ENCODE measurements around the gene DNLZ.
A peak's percentile ranks its signal among the peaks of the same experiment; 100 is the strongest.

The DNLZ gene

DNA sequence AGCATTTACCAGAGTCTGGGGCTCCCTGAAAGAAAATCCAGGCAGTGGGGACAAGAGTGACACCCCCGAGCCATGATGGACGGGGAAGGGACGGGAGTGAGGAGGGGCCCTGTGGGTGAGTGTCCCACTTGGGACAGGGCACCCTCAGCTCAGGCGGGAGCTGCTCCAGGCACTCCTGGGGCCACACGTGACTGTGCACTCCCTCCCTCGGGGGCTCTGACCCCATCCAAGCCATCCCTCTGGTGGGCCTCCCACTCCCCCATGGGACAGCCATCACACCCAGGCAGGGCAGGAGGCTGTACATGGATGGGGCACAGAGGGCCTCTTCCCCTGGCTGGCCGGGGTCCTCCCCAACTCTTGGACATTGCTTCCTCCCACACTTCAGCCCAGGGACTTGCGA, 12.9 kb upstream of the DNLZ start:
- 96% methylated on average over 8 of the region's 8 CpGs for WGBS
- H3K36me3 ChIP-seq (ENCODE audit: control insufficient read depth in 1 of 2, insufficient read depth in 2 of 2, low read depth in 1 of 2, low read length in 2 of 2), result peaks cover 58 to 78% of the 10 kb centered on the region in 2 experiments
- no peak overlapping the region for H4K91ac ChIP-seq (ENCODE audit: low read length)
- no peaks in the 10 kb centered on the region for H3K27me3 ChIP-seq (ENCODE audit: control insufficient read depth in 1 of 2, insufficient read depth in 1 of 2, low read length in 2 of 2)
- no peak overlapping the region for H3K9ac ChIP-seq (ENCODE audit: low read length)
- no peak overlapping the region for H3K4me3 ChIP-seq (ENCODE audit: insufficient read depth in 1 of 2, low read depth in 1 of 2, low read length in 2 of 2)
- peaks cover 30% of the 10 kb centered on the region for H3K4me1 ChIP-seq (ENCODE audit: control insufficient read depth, insufficient read depth, low read depth, low read length)
- DNase-seq, result no peak
- H3K4ac ChIP-seq (ENCODE audit: low read depth in 1 of 2, low read length in 2 of 2), result no peak overlapping the region
- no peak overlapping the region for H4K8ac ChIP-seq (ENCODE audit: low read length)
- H3K9me3 ChIP-seq (ENCODE audit: control insufficient read depth, low read length), result no peaks in the 10 kb centered on the region
- H3K79me1 ChIP-seq (replicated peaks; ENCODE audit: low read length, poor library complexity, severe bottlenecking), result peaks cover 3% of the 10 kb centered on the region
- H2BK12ac ChIP-seq (ENCODE audit: low read length in 2 of 2), result no peak overlapping the region
- H2AK5ac ChIP-seq (ENCODE audit: low read length, severe bottlenecking), result no peak overlapping the region
- no peak overlapping the region for H2BK15ac ChIP-seq (ENCODE audit: low read depth, poor library complexity, severe bottlenecking)
- no peak overlapping the region for H3K23ac ChIP-seq (ENCODE audit: low read length in 2 of 2)
- H3K14ac ChIP-seq (ENCODE audit: low read length in 2 of 2), result no peak overlapping the region
- H3K27ac ChIP-seq (ENCODE audit: low read length, poor library complexity, severe bottlenecking), result no peak overlapping the region
- H2AFZ ChIP-seq (ENCODE audit: low read depth, low read length), result no peak overlapping the region
- no peak overlapping the region for H2BK5ac ChIP-seq (ENCODE audit: low read depth, low read length, poor library complexity, severe bottlenecking)
- H2BK120ac ChIP-seq (ENCODE audit: low read depth, low read length), result no peak overlapping the region
- H3K18ac ChIP-seq (ENCODE audit: low read depth in 1 of 2, low read length in 2 of 2), result no peak overlapping the region
- no peak overlapping the region for H3K4me2 ChIP-seq (ENCODE audit: low read length, poor library complexity, severe bottlenecking)

DNA sequence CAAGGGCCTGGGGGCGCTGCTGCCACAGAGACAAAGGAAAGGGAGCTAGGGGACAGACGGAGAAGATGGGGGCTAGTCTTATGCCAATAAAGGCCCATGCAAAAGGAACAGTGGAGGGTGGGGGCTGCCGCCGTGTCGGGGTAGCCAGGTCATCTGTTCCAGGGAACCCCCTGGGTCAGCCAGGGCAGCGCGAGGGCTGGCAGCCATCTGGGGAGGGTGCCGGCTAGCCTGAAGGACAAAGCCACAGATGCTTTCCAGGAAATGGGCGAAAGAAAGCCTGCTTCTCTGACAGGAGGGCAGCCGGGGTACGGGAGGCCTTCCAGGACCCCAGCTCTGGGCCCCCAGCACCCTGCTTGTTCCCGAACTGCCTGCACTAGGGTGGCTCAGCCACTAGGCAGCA, 11.6 kb upstream of the DNLZ start:
- Histone ChIP-seq H2AFZ (ENCODE audit: low read depth, low read length) (no peak overlapping the region), H4K8ac (ENCODE audit: low read length) (no peak overlapping the region), H4K91ac (ENCODE audit: low read length) (no peak overlapping the region), H3K14ac (ENCODE audit: low read length in 2 of 2) (no peak overlapping the region), H3K23ac (ENCODE audit: low read length in 2 of 2) (no peak overlapping the region), H3K18ac (ENCODE audit: low read depth in 1 of 2, low read length in 2 of 2) (no peak overlapping the region), H3K9ac (ENCODE audit: low read length) (no peak overlapping the region), H2BK120ac (ENCODE audit: low read depth, low read length) (no peak overlapping the region), H2AK5ac (ENCODE audit: low read length, severe bottlenecking) (no peak overlapping the region), H2BK15ac (ENCODE audit: low read depth, poor library complexity, severe bottlenecking) (no peak overlapping the region), H3K36me3 (ENCODE audit: control insufficient read depth in 1 of 2, insufficient read depth in 2 of 2, low read depth in 1 of 2, low read length in 2 of 2) (peaks cover 46 to 74% of the 10 kb centered on the region in 2 experiments), H2BK5ac (ENCODE audit: low read depth, low read length, poor library complexity, severe bottlenecking) (no peak overlapping the region), H3K79me1 (replicated peaks; ENCODE audit: low read length, poor library complexity, severe bottlenecking) (peaks cover 3% of the 10 kb centered on the region), H3K9me3 (ENCODE audit: control insufficient read depth, low read length) (no peaks in the 10 kb centered on the region), H3K4me2 (ENCODE audit: low read length, poor library complexity, severe bottlenecking) (no peak overlapping the region), H3K27me3 (ENCODE audit: control insufficient read depth in 1 of 2, insufficient read depth in 1 of 2, low read length in 2 of 2) (no peaks in the 10 kb centered on the region), H3K27ac (ENCODE audit: low read length, poor library complexity, severe bottlenecking) (no peak overlapping the region), H3K4me1 (ENCODE audit: control insufficient read depth, insufficient read depth, low read depth, low read length) (peaks cover 34% of the 10 kb centered on the region), H3K4me3 (ENCODE audit: insufficient read depth in 1 of 2, low read depth in 1 of 2, low read length in 2 of 2) (no peak overlapping the region), H2BK12ac (ENCODE audit: low read length in 2 of 2) (no peak overlapping the region), H3K4ac (ENCODE audit: low read depth in 1 of 2, low read length in 2 of 2) (no peak overlapping the region)
- 95% methylated on average over 12 of the region's 12 CpGs for WGBS
- no peak for DNase-seq

DNA sequence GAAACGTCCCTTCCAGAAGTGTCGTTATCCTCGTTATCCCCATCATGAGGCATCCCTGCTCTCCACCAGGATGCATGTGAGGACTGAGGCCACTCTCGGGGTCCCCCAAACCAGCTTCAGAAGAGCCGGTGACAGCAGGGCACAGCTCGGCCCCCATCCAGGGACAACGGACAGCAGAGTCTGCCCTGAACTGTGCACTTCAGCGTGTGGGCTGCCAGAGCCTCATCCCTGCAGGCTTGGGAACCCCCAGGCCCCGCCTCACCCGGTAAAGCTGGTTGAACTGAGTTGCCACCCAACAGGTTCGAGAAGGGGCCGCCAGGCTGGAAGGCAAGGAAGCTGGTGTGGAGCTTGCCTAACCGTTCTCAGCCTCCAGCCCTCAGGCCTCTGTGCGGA, 10.6 kb upstream of the DNLZ start:
- Histone ChIP-seq H3K27me3 (ENCODE audit: control insufficient read depth in 1 of 2, insufficient read depth in 1 of 2, low read length in 2 of 2) (no peaks in the 10 kb centered on the region), H3K9ac (ENCODE audit: low read length) (no peak overlapping the region), H2BK5ac (ENCODE audit: low read depth, low read length, poor library complexity, severe bottlenecking) (no peak overlapping the region), H3K18ac (ENCODE audit: low read depth in 1 of 2, low read length in 2 of 2) (no peak overlapping the region), H2AFZ (ENCODE audit: low read depth, low read length) (no peak overlapping the region), H3K14ac (ENCODE audit: low read length in 2 of 2) (no peak overlapping the region), H3K36me3 (ENCODE audit: control insufficient read depth in 1 of 2, insufficient read depth in 2 of 2, low read depth in 1 of 2, low read length in 2 of 2) (peaks cover 38 to 70% of the 10 kb centered on the region in 2 experiments), H2AK5ac (ENCODE audit: low read length, severe bottlenecking) (no peak overlapping the region), H3K4me3 (ENCODE audit: insufficient read depth in 1 of 2, low read depth in 1 of 2, low read length in 2 of 2) (no peak overlapping the region), H2BK12ac (ENCODE audit: low read length in 2 of 2) (no peak overlapping the region), H3K9me3 (ENCODE audit: control insufficient read depth, low read length) (no peaks in the 10 kb centered on the region), H4K91ac (ENCODE audit: low read length) (no peak overlapping the region), H3K4ac (ENCODE audit: low read depth in 1 of 2, low read length in 2 of 2) (no peak overlapping the region), H2BK120ac (ENCODE audit: low read depth, low read length) (no peak overlapping the region), H4K8ac (ENCODE audit: low read length) (peak overlapping the region; percentile 45), H3K27ac (ENCODE audit: low read length, poor library complexity, severe bottlenecking) (no peak overlapping the region), H3K79me1 (replicated peaks; ENCODE audit: low read length, poor library complexity, severe bottlenecking) (peaks cover 3% of the 10 kb centered on the region), H3K4me1 (ENCODE audit: control insufficient read depth, insufficient read depth, low read depth, low read length) (peaks cover 37% of the 10 kb centered on the region), H3K4me2 (ENCODE audit: low read length, poor library complexity, severe bottlenecking) (no peak overlapping the region), H3K23ac (ENCODE audit: low read length in 2 of 2) (no peak overlapping the region), H2BK15ac (ENCODE audit: low read depth, poor library complexity, severe bottlenecking) (no peak overlapping the region)
- 93% methylated on average over 14 of the region's 14 CpGs for WGBS
- no peak for DNase-seq

DNA sequence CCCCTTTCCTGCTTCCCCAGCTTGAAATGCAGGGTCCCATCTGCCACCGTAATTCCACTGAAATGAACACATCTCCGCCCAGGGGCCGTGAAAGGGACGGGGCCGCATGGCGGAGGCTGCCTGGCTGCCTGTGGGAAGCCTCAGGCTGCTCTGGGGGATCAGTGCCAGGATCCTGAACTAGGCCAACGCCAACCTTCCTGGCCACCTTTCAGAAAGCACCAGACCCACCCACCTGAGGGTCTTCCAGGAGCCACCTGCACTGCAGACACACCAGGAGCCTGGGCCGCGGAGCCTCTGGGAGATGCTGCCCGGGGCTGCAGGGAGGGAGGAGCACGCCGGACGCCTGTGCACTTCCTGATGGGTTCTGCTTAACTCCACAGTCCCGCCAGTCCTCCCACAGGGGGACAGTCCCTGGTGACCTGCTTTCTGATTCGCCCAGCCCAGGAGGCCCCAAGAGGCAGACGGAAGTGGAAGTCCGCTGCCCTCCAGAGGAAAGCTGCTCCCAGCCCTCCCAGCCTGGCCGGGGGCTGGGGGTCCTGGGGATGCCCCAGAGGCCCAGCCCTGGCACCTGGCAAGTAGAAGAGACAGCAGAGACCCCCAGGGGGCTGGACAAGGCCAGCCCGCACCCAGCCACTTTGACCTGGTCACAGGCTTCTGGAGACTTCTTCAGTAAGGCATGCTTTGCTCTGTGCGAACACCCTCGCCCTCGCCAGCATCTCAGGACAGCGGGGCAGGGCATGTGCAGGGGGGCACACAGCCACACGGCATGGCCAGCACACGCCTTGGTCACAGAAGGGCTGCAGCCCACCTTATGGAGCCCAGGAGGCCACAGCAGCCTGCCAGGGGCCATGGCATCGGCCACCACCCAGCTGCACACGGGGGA, 10.0 kb upstream of the DNLZ start, which contains the start of gene CARD9:
Gene CARD9, minus strand, starts transcription at position 370 of the 883 bp plus-strand sequence. CDS start 1,591 bp downstream, outside the sequence.
- peaks cover 37% of the 10 kb centered on the region for H3K4me1 ChIP-seq (ENCODE audit: control insufficient read depth, insufficient read depth, low read depth, low read length)
- no peak within 1 kb of the TSS for H2BK120ac ChIP-seq (ENCODE audit: low read depth, low read length)
- no peaks in the 10 kb centered on the region for H3K27me3 ChIP-seq (ENCODE audit: control insufficient read depth in 1 of 2, insufficient read depth in 1 of 2, low read length in 2 of 2)
- H3K14ac ChIP-seq (ENCODE audit: low read length in 2 of 2), result peak within 1 kb of the TSS in 1 of 2 experiments; percentile 76
- H2AFZ ChIP-seq (ENCODE audit: low read depth, low read length), result peak within 1 kb of the TSS; percentile 67
- peak within 1 kb of the TSS; percentile 61 for H3K27ac ChIP-seq (ENCODE audit: low read length, poor library complexity, severe bottlenecking)
- no peak within 1 kb of the TSS for H2BK5ac ChIP-seq (ENCODE audit: low read depth, low read length, poor library complexity, severe bottlenecking)
- H3K36me3 ChIP-seq (ENCODE audit: control insufficient read depth in 1 of 2, insufficient read depth in 2 of 2, low read depth in 1 of 2, low read length in 2 of 2), result peaks cover 34 to 64% of the 10 kb centered on the region in 2 experiments
- peak within 1 kb of the TSS; percentile 65 to 69 for H2BK12ac ChIP-seq (ENCODE audit: low read length in 2 of 2)
- H2BK15ac ChIP-seq (ENCODE audit: low read depth, poor library complexity, severe bottlenecking), result peak within 1 kb of the TSS; percentile 78
- H3K18ac ChIP-seq (ENCODE audit: low read depth in 1 of 2, low read length in 2 of 2), result peak within 1 kb of the TSS; percentile 72 to 90
- H4K91ac ChIP-seq (ENCODE audit: low read length), result peak within 1 kb of the TSS; percentile 77
- peak within 1 kb of the TSS; percentile 53 for H3K9ac ChIP-seq (ENCODE audit: low read length)
- WGBS, result 89% methylated on average over 27 of the region's 27 CpGs
- no peak within 1 kb of the TSS for H3K4me2 ChIP-seq (ENCODE audit: low read length, poor library complexity, severe bottlenecking)
- peak within 1 kb of the TSS; percentile 63 for H2AK5ac ChIP-seq (ENCODE audit: low read length, severe bottlenecking)
- peaks cover 3% of the 10 kb centered on the region for H3K79me1 ChIP-seq (replicated peaks; ENCODE audit: low read length, poor library complexity, severe bottlenecking)
- H3K9me3 ChIP-seq (ENCODE audit: control insufficient read depth, low read length), result no peaks in the 10 kb centered on the region
- no peak for DNase-seq
- H3K23ac ChIP-seq (ENCODE audit: low read length in 2 of 2), result no peak within 1 kb of the TSS
- H3K4me3 ChIP-seq (ENCODE audit: insufficient read depth in 1 of 2, low read depth in 1 of 2, low read length in 2 of 2), result peak within 1 kb of the TSS in 1 of 2 experiments; percentile 33
- peak within 1 kb of the TSS; percentile 93 for H4K8ac ChIP-seq (ENCODE audit: low read length)
- peak within 1 kb of the TSS; percentile 5 to 38 for H3K4ac ChIP-seq (ENCODE audit: low read depth in 1 of 2, low read length in 2 of 2)

Data from mesenchymal stem cell (in vitro differentiated cells and primary cell).